Lung (tissue), 12 donors: ENCODE measurements around the gene HDAC8. TPM values are rescaled to one million over a fixed set of nuclear protein-coding genes. Genes with fewer than 3 reads are reported as not detected.
"Not testable (repeated sequence)": the region's sequence is repeated elsewhere in the genome, so short reads cannot be mapped to it uniquely, and the experiment has no call there.

Experiments
- ATAC-seq: fragments of 200-7000 bp; cut with Tn5 transposase; one replicate; pipeline ENCODE4 v1.9.1; 2020; ENCODE audit warnings: moderate number of reproducible peaks; ENCODE audit not compliant: insufficient read depth, low FRiP score
- DNase-seq, 3 donors: peaks; one replicate each; pipeline ENCODE4 v3.0.0-alpha.2; 2013 to 2017
- H3K27ac ChIP-seq, 2 donors: one replicate each; pipeline ENCODE4 v1.5.1; 2013; ENCODE audit warnings: mild to moderate bottlenecking in 2 of 2, moderate library complexity in 2 of 2, control low read depth in 1 of 2, inconsistent platforms in 1 of 2, low read depth in 1 of 2, low read length in 1 of 2
- H3K27me3 ChIP-seq, 3 donors: one replicate each; pipeline ENCODE4 v1.5.1; 2013; ENCODE audit warnings: low read length in 2 of 3; ENCODE audit not compliant: control insufficient read depth in 3 of 3, insufficient read depth in 3 of 3
- H3K36me3 ChIP-seq, 4 donors: one replicate each; pipeline ENCODE4 v1.5.1; 2013; ENCODE audit warnings: low read length in 4 of 4, mild to moderate bottlenecking in 1 of 4, moderate library complexity in 1 of 4; ENCODE audit not compliant: control insufficient read depth in 4 of 4, insufficient read depth in 4 of 4
- H3K4me1 ChIP-seq, 5 donors: one replicate each; pipeline ENCODE4 v1.5.1; 2013; ENCODE audit warnings: low read length in 5 of 5, mild to moderate bottlenecking in 2 of 5, moderate library complexity in 1 of 5; ENCODE audit not compliant: control insufficient read depth in 5 of 5, insufficient read depth in 5 of 5
- H3K4me3 ChIP-seq: one replicate; pipeline ENCODE4 v1.5.1; 2013; ENCODE audit warnings: mild to moderate bottlenecking, control low read depth, moderate library complexity
- H3K9ac ChIP-seq, 2 donors: one replicate each; pipeline ENCODE4 v1.5.1; 2013; ENCODE audit warnings: low read length in 2 of 2, control low read depth in 1 of 2; ENCODE audit not compliant: insufficient read depth in 1 of 2
- H3K9me3 ChIP-seq, 4 donors: one replicate each; pipeline ENCODE4 v1.5.1; 2013; ENCODE audit warnings: low read length in 3 of 4, mild to moderate bottlenecking in 1 of 4, moderate library complexity in 1 of 4; ENCODE audit not compliant: control insufficient read depth in 4 of 4, insufficient read depth in 3 of 4
- CTCF ChIP-seq: IDR thresholded peaks from 2 replicates; pipeline ENCODE4 v1.5.1; 2012; ENCODE audit warnings: mild to moderate bottlenecking; ENCODE audit errors: control extremely low read depth, extremely low read depth
- WGBS, 2 donors: extraction: QIAGEN DNeasy Blood & Tissue Kit; methylation state at CpG; one replicate each; pipeline ENCODE4 v1.1.7; 2013; 5-methylcytosine and 5-hydroxymethylcytosine counted together
- polyA plus RNA-seq, 2 donors: library from polyadenylated mRNA; stranded (reverse); fragments of 200-250 nt; gene quantifications; one replicate each; pipeline ENCODE4 v1.2.1, GENCODE V29; 2013
- total RNA-seq, 2 donors: library from RNA; depleted of rRNA in 1 of 2; stranded (reverse); fragments of >200 nt in 1 of 2; gene quantifications; one replicate each; pipeline ENCODE4 v1.2.1, GENCODE V29; 2014 to 2021
- donor health status: control.
- donor health status: control.
- donor health status: Bipolar disorder and iron deficiency.
- donor health status: healthy.
- donor health status: DM: yes; HTN: yes; CAD: no.

HDAC8 gene
- total and polyA plus RNA-seq, 4 donors, result 17.4 to 60.6 (median 38.5) TPM

- peaks cover 0 to 16% (median 9%) of the 10 kb centered on the region in 3 donors for H3K27me3 ChIP-seq
- ATAC-seq (peak; percentile 58), DNase-seq (no peak)
- H3K27ac ChIP-seq, result peak overlapping the region in 1 of 2 donors; percentile 53
- TF ChIP-seq CTCF, result no peak
- WGBS, 2 donors, result 68 to 92% methylated on average over 9 of the region's 9 CpGs
- no peak overlapping the region for H3K9ac ChIP-seq
- H3K9me3 ChIP-seq, result no peaks in the 10 kb centered on the region
- H3K4me1 ChIP-seq, result no peaks in the 10 kb centered on the region
- H3K4me3 ChIP-seq, result no peak overlapping the region
- no peaks in the 10 kb centered on the region for H3K36me3 ChIP-seq
These were observed 48.0 kb upstream of the HDAC8 start for GRCh38 chrX:72620550-72621145.

- H3K4me3 ChIP-seq, result no peak overlapping the region
- no peak for DNase-seq
- no peaks in the 10 kb centered on the region for H3K4me1 ChIP-seq
- peaks cover 0 to 15% (median 13%) of the 10 kb centered on the region in 3 donors for H3K27me3 ChIP-seq
- no peak overlapping the region for H3K9ac ChIP-seq
- H3K9me3 ChIP-seq, result no peaks in the 10 kb centered on the region
- WGBS, 2 donors, result 47 to 78% methylated on average over 2 of the region's 2 CpGs
- no peak overlapping the region for H3K27ac ChIP-seq
- ATAC-seq, result no peak
- TF ChIP-seq CTCF, result no peak
- H3K36me3 ChIP-seq, result no peaks in the 10 kb centered on the region
These were observed 36.7 kb upstream of the HDAC8 start for GRCh38 chrX:72609313-72609712.

GRCh38 chrX:72604705-72605104 is 32.1 kb upstream of the HDAC8 start:
- no peak for TF ChIP-seq CTCF
- 57 to 89% methylated on average over 3 of the region's 3 CpGs for WGBS, 2 donors
- ATAC-seq (no peak), DNase-seq (no peak)
- Histone ChIP-seq H3K27ac (no peak overlapping the region), H3K36me3 (no peaks in the 10 kb centered on the region), H3K4me3 (no peak overlapping the region), H3K4me1 (no peaks in the 10 kb centered on the region), H3K9me3 (no peaks in the 10 kb centered on the region), H3K27me3 (peaks cover 0 to 10% (median 3%) of the 10 kb centered on the region in 3 donors), H3K9ac (no peak overlapping the region)

GRCh38 chrX:72604112-72604511 is 31.5 kb upstream of the HDAC8 start:
- WGBS, 2 donors, result 74 to 88% methylated on average over 2 of the region's 2 CpGs
- ATAC-seq (no peak), DNase-seq (no peak)
- no peak overlapping the region for H3K27ac ChIP-seq
- no peak for TF ChIP-seq CTCF
- no peak overlapping the region for H3K4me3 ChIP-seq
- H3K9ac ChIP-seq, result no peak overlapping the region
- H3K36me3 ChIP-seq, result no peaks in the 10 kb centered on the region
- H3K9me3 ChIP-seq, result no peaks in the 10 kb centered on the region
- no peaks in the 10 kb centered on the region for H3K4me1 ChIP-seq
- peaks cover 0 to 10% (median 3%) of the 10 kb centered on the region in 3 donors for H3K27me3 ChIP-seq

- not testable (repeated sequence) for H3K27ac ChIP-seq, H3K27me3 ChIP-seq, ATAC-seq, H3K4me3 ChIP-seq, H3K9me3 ChIP-seq, H3K36me3 ChIP-seq, H3K9ac ChIP-seq, H3K4me1 ChIP-seq, DNase-seq
- WGBS, 2 donors, result 76 to 89% methylated on average over 4 of the region's 4 CpGs
These were observed 18.4 kb upstream of the HDAC8 start for GRCh38 chrX:72591038-72591437.
